HT1080 (cell line): ENCODE measurements around the gene SDK1. TPM values are rescaled to one million over a fixed set of nuclear protein-coding genes. Genes with fewer than 3 reads are reported as not detected.

Source experiments
- DNase-seq: peaks from one replicate; pipeline ENCODE4 v3.0.0-alpha.2; 2015; ENCODE audit warnings: low read depth
- total RNA-seq: library from RNA; depleted of rRNA; stranded (reverse); fragments of >200 nt; shearing (Covaris generic); gene quantifications from 2 replicates; pipeline ENCODE4 v1.2.3, GENCODE V29; 2014

The SDK1 gene
- total RNA-seq, 1 experiment from 2014 or later: 1.2 TPM

DNA sequence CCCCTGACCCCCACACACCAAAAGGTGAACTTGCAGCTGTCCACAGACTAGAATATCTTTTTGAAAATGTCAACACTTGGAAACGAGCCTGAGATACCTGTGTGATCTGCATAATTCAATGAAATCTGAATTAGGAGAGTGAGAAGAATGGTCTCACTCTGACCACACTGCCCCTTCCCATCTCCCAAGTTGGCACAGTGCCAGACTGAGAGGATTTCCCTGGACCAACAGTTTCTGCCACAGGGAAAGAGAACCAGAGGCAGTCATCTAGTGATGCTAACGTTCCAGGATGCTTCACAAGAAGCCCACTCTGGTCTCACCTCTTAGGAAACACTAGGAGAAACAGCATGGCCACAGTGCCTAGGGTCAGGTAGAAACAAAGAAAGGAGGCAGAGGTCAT lies 479.0 kb downstream of the SDK1 start:
- no peak for DNase-seq

DNA sequence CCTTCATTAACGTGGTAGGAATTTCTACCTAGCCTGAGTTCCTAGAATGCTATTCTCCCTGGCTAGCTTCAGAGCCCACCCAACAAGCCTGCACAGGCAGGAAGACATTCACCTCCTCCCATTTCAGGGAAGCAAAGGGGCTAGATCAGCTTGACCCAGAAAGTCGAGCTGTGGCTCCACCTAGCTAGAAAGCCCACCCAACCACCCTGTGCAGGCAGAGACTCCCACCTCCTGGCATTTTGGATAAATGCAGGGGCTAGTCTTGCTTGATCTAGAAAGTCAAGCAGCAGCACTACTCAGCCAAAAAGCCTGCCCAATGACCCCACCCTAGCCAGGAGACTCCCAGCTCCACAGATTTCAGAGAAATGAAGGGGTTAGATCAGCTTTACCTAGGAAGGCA lies 479.5 kb downstream of the SDK1 start:
- DNase-seq: no peak

DNA sequence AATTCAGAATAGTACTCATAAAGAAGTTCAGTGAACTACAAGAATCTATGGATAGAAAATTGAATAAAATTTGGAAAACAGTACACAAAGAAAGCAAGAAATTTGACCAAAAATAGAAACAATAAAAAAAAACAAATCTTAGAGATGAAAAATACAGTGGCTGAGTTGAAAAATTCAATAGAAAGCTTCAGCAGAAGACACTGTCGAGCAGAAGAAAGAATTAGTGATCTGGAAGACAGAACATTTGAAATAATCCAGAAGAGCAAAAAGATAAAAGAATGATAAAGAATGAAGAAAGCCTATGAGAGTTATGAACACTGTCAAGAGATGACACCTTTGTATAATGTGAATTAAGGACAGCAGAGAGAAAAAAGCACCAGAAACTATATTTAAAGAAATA lies 480.6 kb downstream of the SDK1 start:
- no peak for DNase-seq

DNA sequence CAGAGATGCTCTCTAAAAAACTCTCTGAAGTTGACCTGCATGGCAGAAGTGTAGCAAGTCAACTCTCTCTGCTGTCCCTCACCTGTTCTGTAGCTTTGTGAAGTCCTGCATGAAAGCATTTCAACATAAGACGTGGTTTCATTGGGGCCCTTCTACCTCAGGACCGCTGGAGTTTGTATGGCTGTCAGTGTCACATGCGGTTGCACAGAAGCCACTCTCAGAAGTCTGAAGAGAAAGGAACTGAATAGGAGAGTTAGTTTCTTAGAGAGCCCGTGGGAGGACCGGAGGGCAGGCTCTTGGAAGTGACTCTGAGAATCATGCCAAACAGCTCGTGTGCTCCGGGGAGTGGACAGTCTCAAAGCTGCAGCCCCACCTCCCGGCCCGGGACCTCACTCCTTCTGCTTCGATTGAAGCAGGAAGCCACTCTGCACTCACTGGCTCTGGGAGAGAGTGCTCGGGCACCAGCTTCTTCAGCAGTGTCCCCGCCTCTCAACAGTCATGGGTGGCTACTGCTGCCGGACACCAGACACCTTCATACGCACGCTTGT lies 486.7 kb downstream of the SDK1 start:
- peak; percentile 32 for DNase-seq

DNA sequence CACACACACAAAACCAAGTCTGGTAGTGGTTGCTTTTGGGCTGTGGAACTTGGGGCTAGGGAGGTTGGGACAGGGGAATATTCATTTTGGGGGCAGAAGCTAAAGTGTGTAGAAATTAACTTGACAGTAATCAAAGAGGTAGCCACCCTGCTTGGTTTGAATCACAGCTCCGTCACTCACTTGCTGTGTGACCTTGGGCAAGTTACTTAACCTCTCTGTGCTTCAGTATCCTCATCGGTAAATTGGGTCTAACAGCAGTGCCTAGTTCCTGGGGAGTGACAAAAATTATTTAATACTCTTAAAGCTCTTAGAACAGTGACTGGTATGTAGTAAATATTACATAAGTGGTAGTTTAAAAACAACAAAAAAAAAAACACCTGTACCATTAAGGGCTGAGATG lies 489.8 kb downstream of the SDK1 start:
- no peak for DNase-seq

DNA sequence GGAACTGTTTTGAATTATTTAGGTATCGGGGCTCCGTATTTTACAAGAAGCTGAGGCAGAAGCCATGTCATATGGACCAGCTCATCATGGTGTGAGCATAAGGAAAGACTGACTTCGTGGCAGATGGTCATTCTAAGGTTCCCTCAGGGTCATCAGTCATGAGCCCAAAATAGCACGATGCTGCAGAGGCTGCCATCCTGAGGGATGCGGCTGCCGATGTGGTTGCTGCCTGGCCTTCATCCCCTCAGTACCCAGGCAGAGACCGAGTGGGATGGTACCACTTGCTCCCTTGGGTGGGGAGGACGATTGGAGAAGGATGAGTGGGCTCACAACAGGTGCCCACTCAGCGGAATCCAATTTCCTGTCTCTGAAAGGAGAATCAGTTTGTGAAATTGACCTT lies 490.3 kb downstream of the SDK1 start:
- no peak for DNase-seq

DNA sequence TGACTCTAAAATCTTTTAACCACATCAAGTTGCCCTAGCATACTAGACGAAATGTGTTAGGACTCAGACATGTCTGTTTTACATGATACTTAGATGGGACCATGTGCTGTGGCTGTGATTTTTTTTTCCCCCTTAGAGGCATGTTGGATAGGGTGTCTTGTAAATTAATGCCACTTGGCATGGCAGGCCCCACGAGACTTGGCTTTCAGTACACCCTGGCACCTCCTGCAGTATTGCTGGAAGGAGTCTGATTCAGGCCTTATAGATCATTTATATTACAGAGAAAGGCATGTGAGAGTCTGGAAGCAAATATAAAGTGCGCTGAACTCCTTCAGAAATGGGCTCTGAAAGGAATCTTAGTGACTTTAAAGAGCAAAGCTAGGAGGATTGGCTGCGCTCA lies 494.1 kb downstream of the SDK1 start:
- no peak for DNase-seq

DNA sequence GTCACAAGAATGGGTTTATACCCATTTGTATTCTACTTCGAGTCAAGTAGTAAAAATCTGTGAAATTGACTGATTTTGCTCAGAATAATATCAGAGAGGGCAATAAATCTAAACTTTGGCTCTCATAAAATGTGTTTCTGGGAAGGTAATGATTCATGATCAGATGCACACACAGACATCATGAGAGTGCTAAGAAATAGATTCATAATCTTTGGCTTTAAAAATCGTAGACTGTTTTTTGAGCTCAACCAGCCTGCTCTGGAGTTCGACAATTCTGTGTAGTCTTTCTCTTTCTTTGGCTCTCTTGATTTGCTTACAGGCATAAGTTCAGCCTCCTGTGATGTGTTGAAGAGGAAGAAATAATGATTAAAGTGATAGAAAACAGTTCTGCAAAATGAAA lies 494.7 kb downstream of the SDK1 start:
- DNase-seq: no peak

DNA sequence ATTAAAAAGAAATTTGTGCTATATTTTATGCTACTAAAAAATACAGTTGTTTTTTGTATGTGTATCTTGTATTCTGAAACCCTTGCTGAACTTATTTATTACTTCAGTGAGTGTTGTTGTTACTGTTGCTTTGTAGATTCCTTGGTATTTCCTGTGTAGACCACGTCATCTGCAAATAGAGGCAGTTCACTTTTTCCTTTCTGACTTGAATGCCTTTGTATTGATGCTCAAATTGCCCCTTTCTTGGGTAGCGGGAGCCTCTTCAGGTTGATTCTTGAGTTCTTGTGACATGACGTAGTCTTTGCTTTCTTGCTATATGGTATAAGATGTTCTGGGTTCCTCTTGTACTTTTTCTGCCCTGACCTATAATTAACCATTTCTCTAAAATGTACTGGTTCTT lies 504.1 kb downstream of the SDK1 start:
- peak; percentile 87 for DNase-seq

DNA sequence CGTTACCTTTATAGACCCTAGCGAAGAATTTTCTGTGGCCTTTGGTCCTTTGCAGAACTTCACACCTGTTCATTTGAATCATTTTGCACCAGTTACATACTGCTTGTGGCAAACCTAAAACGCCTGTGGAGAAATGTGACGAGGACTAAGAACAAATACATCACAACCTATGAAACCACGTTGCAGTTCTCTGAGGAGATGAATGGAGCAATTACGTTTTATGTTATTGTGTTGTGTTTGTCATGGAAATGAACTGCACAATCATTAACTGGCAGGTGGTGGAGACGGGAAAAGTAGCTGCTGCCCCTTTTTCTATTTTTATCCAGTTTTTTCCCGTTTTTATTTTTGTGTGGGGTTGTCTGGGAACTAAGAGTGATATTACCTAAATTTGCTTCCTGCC lies 505.5 kb downstream of the SDK1 start:
- DNase-seq: no peak

DNA sequence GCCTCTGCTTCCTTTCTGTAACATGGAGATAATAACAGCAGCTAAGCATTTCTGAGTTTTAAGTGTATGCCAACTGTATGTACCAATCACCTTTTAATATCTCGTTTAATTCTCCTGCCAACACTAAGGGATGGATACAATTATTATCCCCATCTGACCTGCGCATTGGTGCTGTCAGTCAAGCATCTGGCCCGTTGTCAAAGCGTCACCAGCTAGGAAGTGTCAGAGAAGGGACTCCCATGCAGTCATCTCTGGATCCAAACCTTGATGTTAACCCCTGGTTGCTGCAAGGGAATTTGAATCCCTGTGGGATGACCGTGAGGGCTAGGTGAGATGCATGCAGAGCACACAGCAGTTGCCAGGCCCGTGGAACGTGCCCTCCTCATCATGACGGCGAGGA lies 506.8 kb downstream of the SDK1 start:
- no peak for DNase-seq

DNA sequence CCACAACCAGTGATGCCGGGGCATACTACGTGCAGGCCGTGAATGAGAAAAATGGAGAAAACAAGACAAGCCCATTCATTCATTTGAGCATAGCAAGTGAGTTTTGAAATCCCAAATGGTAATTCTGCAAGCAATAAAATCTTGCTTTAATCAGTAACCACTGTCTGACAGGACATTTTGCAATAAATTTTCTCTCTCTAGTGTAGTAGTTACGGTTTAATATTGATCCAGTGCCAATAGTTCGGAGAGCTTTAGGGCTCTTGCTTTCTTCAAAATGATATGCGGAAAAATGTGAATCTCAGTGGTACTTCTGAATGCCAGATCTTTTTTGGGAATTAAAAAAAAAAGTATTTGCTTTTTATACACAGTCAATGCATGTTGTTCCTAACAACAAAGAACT lies 520.4 kb downstream of the SDK1 start:
- no peak for DNase-seq

DNA sequence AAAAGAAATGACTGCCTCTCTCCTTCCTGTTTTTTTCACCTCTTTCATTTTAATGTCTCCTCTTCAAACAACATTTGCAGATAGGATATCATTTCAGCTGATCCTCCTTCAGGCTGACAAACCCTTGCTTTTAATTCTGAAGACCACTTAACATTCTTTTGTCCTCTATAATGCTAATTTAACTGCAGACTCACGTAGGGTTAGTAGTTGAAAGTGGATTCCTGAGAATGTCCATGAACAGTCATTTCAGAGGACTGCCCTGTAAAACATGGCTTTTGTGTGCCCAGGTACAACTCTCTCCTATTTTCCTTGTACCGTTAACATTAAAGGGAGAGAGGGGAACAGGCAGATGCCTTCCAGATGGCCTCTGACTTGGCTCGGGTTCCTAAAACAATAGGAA lies 524.4 kb downstream of the SDK1 start:
- no peak for DNase-seq

DNA sequence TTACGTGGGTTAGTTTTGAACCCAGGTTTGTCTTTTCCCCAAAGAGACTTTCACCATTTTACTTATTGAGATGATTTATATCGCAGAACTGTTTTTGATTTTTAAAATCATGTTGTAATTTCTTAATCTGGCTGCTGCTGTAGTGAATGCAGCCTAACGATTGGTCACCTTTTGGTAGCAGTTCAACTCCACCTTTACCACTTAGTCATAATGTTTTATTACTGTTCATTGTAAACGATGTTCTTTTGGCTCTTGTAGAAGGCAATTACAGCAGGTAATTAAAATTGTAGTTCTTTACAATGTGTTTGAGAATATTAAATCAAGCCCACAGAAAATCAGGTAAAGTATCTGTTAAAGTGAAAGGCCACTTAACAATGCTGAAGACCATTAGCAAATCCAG lies 531.1 kb downstream of the SDK1 start:
- no peak for DNase-seq

DNA sequence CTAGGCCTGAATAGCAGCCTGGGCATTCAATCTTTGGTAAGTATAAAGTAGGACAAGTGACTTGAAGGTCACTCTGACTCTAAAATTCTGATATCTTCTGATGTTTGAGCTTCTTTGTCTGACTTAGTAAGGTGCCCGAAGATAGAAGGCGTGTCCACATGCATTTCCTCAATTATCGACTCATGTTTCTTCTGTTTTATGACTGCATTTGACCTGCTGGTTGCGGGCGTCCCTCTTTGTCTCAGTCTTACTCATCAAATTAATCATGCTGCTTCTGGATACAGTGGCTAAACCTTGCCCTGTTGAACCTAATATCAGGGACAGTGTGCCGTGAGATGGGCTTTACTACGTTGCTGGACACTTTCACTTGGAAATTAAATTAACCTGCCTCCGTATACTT lies 534.1 kb downstream of the SDK1 start:
- peak; percentile 81 for DNase-seq

DNA sequence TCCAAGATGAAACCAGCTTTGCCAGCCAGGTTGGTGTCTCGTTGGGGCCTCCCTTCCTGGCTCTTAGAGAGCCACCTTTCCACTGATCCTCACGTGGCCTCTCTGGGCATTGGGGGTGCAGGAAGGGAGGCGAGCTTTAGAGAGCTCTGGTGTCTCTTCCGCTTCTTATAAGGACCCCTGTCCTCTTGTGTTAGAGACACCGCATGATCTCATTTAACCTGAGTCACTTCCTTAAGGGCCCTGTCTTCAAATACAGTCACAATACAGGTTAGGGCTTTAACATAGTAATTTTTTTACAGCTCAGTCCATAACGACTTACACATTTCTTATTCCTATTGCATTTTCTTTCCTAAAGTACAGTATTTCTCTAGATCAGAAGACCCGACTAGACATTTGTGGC lies 535.8 kb downstream of the SDK1 start:
- peak; percentile 86 for DNase-seq

DNA sequence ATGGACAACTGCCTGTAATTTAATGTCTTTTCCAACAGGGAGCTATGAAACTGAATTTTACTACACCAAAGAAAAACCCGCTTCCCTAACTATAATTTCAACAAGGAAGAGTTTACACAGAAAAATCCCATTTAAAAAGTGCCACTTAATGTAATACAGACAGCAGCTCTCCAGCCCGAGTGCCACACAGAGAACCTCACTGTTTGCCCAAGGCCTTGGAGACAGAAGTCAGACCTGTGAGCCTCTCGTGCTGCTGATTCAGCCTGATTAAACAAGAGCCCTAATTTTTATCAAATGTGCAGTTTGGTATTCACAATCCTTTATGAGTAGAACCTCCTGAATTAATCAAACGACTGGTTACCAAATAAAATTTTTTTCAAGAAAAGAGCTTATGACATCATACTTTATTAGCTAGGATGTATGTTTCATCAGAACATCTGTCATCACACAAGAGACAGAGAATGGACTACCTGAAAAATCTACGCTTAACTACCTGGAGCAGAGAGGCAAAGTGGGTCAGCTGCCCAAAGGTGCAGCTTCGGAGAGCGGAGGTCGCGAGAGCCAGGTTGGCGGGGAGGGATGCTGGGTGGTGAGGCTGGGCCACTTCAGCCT lies 543.6 kb downstream of the SDK1 start:
- DNase-seq: no peak

DNA sequence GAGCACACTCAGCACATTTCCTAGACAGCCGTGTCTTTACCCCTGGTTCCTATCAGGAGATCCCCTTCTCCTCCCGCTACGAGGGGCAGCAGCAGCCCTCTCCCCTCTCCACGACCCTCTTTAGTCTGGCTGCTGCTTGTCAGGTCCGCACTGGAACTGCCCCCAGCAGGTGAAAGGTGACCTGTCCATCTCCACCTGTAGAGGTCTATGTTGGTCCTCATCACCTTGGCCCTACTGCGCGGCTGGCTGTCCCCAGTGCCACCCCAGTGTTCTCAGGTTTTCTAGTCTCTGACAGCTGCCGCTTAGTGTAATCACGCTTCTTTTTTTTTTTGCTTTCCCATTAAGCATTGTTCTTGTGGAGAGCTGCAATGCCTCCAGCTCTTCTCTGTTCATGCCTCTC lies 545.7 kb downstream of the SDK1 start:
- no peak for DNase-seq

DNA sequence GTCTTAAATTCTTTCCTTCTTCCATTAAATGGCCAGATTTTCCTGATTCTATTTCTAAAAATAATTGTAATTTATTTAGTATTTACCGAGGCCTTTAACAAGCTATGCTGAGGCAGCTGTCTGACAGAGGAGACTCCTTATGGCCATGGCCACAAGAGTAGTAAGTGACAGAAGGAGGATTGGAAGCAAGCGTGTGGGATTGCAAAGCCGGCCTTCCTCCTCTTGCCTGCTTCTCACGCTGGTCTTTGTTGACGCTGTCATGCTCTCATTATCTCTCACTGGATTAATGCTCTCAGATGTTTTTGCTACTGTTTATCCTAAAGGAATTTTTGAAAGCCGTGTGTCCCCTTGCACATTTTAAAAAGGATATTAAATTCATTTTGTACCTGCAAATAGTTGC lies 546.3 kb downstream of the SDK1 start:
- DNase-seq: no peak

DNA sequence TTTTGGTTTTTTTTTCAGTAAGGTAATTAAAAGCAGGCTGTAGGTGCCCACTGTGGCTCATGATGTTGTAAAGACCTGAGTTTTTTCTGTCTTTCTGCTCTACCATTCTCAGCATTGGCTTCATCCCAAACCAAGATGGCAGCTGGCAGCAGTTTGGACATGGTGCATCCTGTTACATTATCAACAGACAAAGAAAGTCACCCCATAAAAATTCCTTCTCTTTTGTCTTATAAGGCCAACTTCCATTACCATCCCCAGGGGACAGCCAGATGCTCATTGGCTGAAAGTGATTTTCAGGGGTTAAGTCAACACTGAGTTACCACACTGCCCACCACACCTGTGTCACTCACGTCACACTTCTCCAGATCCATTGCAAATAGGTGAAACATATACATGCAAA lies 558.4 kb downstream of the SDK1 start:
- no peak for DNase-seq

DNA sequence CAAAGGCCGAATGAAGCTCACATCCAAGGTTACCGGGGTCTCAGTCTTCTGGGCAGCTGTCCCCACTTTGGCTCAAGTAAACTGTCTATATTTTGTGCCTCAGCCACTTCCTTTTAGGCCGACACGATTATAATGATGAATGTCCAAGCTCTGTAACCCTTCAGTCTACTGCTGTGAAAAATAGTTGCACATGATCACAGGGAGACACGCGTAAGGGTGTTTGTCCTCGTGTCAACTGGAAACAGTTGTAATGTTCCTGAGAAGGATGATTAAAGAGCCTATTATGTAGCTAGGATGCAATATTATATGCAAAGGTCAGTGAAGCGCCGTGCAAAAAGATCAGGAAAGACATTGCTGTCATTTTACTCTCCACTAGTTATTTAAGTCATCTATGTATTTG lies 559.9 kb downstream of the SDK1 start:
- DNase-seq: no peak

DNA sequence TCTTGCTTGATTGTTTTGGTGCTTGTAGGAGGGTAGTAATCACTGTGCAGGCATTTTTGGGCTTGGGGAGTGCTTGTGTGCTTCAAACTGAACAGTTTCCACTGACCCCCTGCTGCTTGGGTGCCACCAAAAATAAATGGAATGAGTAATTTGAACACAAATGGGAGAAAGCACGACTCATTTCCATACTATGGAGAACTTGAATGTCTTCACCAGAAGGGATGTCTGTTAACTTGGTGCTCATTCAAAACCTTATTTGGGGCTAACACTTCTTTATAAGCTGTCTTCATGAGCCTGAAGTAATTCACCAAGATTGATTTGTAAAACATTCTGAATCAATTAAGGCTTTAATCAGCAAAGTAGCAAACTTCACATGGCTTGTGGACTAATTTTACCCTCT lies 560.3 kb downstream of the SDK1 start:
- no peak for DNase-seq

DNA sequence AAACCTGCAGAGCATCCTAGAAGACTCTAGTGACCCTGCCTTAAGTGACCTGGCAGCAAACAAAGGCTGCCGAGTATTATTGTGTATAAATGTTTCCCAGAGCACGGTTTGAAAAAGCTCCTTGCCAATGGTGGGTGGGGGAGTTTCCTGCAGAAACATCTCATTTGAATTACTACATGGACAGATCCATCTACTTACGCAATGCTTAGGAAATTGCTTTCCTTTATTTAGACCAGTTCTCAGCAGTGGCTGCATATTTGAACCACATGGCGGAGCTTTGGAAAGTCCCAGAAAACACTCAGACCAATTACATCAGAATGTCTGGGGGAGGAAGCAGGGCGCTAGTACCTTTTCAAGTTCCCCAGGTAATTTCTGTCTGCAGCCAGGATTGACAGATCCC lies 560.9 kb downstream of the SDK1 start:
- DNase-seq: peak; percentile 9

DNA sequence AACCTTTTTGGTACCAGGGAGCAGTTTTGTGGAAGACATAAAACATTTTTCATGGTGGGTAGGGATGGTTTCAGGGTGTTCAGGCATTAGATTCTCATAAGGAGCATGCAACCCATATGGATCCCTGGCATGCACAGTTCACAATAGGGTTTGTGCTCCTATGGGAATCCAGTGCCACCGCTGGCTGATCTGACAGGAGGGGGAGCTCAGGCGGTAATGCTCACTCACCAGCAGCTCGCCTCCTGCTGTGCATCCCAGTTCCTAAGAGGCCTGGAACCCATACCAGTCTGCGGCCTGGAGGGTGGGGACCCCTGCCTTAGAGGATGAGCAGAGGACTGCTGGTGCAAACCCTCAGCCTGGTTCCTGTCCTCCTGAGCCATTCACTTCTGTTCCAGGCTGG lies 561.7 kb downstream of the SDK1 start:
- DNase-seq: no peak
